Suprapubic skin (tissue), 4 donors: ENCODE results near the gene APC2. TPM values are rescaled to one million over a fixed set of nuclear protein-coding genes. Genes with fewer than 3 reads are reported as not detected.
"Not testable (repeated sequence)": the region's sequence is repeated elsewhere in the genome, so short reads cannot be mapped to it uniquely, and the experiment has no call there.

Experiments used
- DNase-seq, 2 donors: peaks; one replicate each; pipeline ENCODE4 v3.0.0-alpha.2; 2019; ENCODE audit warnings: low spot score in 2 of 2
- H3K27ac ChIP-seq: fragments of 200-600 bp; sonication (generic); one replicate; pipeline ENCODE4 v1.5.1; 2019
- H3K27me3 ChIP-seq: fragments of 200-600 bp; sonication (generic); one replicate; pipeline ENCODE4 v1.5.1; 2019
- H3K36me3 ChIP-seq: fragments of 200-600 bp; sonication (generic); one replicate; pipeline ENCODE4 v1.5.1; 2019
- H3K4me1 ChIP-seq: fragments of 200-600 bp; sonication (generic); one replicate; pipeline ENCODE4 v1.5.1; 2019
- H3K4me3 ChIP-seq: fragments of 200-600 bp; sonication (generic); one replicate; pipeline ENCODE4 v1.5.1; 2019; ENCODE audit warnings: mild to moderate bottlenecking
- H3K9me3 ChIP-seq: fragments of 200-600 bp; sonication (generic); one replicate; pipeline ENCODE4 v1.5.1; 2019
- EP300 ChIP-seq: sonication (generic); formaldehyde crosslinking; IDR thresholded peaks from one replicate; pipeline ENCODE4 v1.6.1; 2017; ENCODE audit warnings: antibody characterized with exemption
- POLR2A ChIP-seq, 2 donors: fragments of 450-650 bp; IDR thresholded peaks; one replicate each; pipeline ENCODE4 v1.6.1; 2017; ENCODE audit warnings: antibody characterized with exemption in 2 of 2, mild to moderate bottlenecking in 2 of 2, moderate library complexity in 2 of 2
- POLR2AphosphoS5 ChIP-seq, 3 donors: sonication (generic); formaldehyde crosslinking; IDR thresholded peaks; one replicate each; pipeline ENCODE4 v1.6.1; 2017; ENCODE audit warnings: antibody characterized with exemption in 3 of 3
- WGBS: methylation state at CpG from one replicate; pipeline ENCODE4 v1.1.5; 2018; 5-methylcytosine and 5-hydroxymethylcytosine counted together
- total RNA-seq, 4 donors: library from RNA; depleted of rRNA; stranded (reverse); fragments of >200 nt; gene quantifications; one replicate each; pipeline ENCODE4 v1.1.0, GENCODE V29; 2016
- TF ChIP-seq, protein P1 (sequence below), 2 donors: fragments of 200-600 bp in 1 of 2; fragments of 450-650 bp in 1 of 2; sonication (generic) in 1 of 2; IDR thresholded peaks; one replicate each; pipeline ENCODE4 v1.5.1; 2016 to 2019; ENCODE audit warnings: antibody characterized with exemption in 2 of 2, mild to moderate bottlenecking in 1 of 2, moderate library complexity in 1 of 2

APC2 gene
- total RNA-seq, 4 donors from 2014 or later, result 0.08 to 0.30 (median 0.26) TPM; not detected in 1

GRCh38 chr19:1495799-1496713 is 46.1 kb downstream of the APC2 start:
- TF ChIP-seq POLR2AphosphoS5 (IDR thresholded peaks at IDR 0.05) (no peak), EP300 (no peak), POLR2A (IDR thresholded peaks at IDR 0.05) (no peak)
- TF ChIP-seq, protein P1, sequence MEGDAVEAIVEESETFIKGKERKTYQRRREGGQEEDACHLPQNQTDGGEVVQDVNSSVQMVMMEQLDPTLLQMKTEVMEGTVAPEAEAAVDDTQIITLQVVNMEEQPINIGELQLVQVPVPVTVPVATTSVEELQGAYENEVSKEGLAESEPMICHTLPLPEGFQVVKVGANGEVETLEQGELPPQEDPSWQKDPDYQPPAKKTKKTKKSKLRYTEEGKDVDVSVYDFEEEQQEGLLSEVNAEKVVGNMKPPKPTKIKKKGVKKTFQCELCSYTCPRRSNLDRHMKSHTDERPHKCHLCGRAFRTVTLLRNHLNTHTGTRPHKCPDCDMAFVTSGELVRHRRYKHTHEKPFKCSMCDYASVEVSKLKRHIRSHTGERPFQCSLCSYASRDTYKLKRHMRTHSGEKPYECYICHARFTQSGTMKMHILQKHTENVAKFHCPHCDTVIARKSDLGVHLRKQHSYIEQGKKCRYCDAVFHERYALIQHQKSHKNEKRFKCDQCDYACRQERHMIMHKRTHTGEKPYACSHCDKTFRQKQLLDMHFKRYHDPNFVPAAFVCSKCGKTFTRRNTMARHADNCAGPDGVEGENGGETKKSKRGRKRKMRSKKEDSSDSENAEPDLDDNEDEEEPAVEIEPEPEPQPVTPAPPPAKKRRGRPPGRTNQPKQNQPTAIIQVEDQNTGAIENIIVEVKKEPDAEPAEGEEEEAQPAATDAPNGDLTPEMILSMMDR (IDR thresholded peaks at IDR 0.05), result no peak
- Histone ChIP-seq H3K36me3 (no peaks in the 10 kb centered on the region), H3K4me1 (peaks cover 24% of the 10 kb centered on the region), H3K27me3 (peaks cover 16% of the 10 kb centered on the region), H3K9me3 (no peaks in the 10 kb centered on the region), H3K27ac (no peak overlapping the region), H3K4me3 (peak overlapping the region; percentile 20)
- 61% methylated on average over 39 of the region's 40 CpGs for WGBS
- no peak for DNase-seq

DNA sequence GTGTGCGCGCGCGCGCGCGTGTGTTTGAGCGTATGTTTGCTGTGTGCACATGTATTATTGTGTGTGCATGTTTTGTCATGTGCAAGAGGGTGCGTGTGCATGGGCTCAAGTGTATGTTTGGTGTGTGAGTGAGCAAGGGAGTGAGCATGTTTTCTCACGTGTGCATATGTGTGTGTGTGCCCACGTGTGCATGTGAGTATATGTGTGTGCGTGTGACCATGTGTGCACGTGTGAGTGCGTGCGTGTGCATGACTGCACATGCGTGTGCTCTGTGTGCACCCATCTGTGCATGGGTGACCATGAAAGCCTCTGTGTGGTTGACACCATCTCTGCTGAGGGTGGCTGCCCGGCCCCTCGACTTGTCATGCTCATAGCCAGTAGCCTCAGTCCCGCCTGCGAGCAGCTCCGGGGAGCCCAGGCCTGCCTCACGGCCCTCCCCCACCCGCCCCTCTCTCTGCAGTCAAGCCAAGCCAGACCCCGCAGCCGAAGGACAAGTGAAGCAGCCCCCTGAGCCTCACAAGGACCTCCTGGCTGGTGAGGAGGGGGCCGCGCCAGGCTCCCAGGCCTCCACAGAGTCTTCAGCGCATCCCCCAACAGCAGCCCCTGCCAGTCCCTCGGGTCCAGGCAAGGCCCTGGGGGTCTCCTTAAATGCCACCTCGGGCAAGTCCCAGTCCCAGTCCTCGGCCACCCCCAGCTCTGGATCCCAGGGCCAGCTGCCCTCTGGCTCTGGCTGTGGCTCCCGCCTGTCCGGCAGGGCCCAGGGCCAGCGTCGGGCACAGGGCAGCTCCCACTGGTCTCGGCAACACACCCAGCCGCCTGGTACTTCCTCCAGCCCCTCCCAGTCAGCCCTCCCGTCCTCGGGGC is 47.0 kb downstream of the APC2 start:
- Histone ChIP-seq H3K4me3 (peak overlapping the region; percentile 20), H3K4me1 (peaks cover 20% of the 10 kb centered on the region), H3K36me3 (no peaks in the 10 kb centered on the region), H3K27me3 (peaks cover 16% of the 10 kb centered on the region), H3K9me3 (no peaks in the 10 kb centered on the region), H3K27ac (no peak overlapping the region)
- TF ChIP-seq, protein P1 (IDR thresholded peaks at IDR 0.05), result no peak
- no peak for TF ChIP-seq POLR2AphosphoS5 (IDR thresholded peaks at IDR 0.05)
- TF ChIP-seq POLR2A (IDR thresholded peaks at IDR 0.05), result no peak
- no peak for TF ChIP-seq EP300
- 70% methylated on average over 17 of the region's 39 CpGs for WGBS
- DNase-seq, result no peak

DNA sequence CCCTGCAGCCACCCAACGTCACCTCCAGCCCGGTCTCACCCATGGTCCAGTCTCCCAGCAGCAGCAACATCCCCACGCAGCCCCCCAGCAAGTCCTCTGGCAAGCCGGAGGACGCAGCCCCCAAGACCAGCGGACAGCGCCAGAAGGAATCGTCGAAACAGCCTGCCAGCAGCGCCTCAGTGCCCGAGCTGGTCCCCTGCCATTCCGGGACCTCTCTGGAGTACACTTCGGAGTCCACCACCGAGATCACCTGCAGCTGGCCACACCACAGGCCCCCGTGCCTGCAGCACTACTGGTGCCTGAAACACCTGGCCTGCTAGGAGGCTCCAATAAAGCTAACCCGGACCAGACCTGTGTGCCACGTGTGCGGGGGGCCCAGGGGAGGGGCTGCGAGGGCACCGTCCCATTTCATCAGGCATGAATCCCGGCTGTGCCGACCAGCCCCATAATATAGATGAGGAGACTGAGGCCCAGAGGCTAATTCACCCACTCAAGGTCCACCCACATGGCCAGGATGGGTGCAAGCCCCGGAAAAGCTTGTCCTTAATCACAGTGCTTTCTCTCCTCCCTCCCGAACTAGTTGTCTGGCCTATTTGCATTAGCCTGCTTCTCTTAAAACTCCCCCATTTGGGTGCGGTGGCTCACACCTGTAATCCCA is 47.8 kb downstream of the APC2 start:
- Histone ChIP-seq H3K9me3 (no peaks in the 10 kb centered on the region), H3K27ac (no peak overlapping the region), H3K4me1 (peaks cover 20% of the 10 kb centered on the region), H3K36me3 (no peaks in the 10 kb centered on the region), H3K4me3 (no peak overlapping the region), H3K27me3 (peaks cover 16% of the 10 kb centered on the region)
- TF ChIP-seq EP300 (no peak), POLR2A (IDR thresholded peaks at IDR 0.05) (no peak), POLR2AphosphoS5 (IDR thresholded peaks at IDR 0.05) (no peak)
- TF ChIP-seq, protein P1 (IDR thresholded peaks at IDR 0.05), result no peak
- no peak for DNase-seq
- WGBS, result 80% methylated on average over 13 of the region's 25 CpGs

- peaks cover 31% of the 10 kb centered on the region for H3K27me3 ChIP-seq
- not testable (repeated sequence) for H3K9me3 ChIP-seq, DNase-seq, H3K36me3 ChIP-seq, H3K4me3 ChIP-seq, H3K27ac ChIP-seq
- WGBS, result no CpG with 5 or more reads among the region's 34 CpGs
- H3K4me1 ChIP-seq, result peaks cover 34% of the 10 kb centered on the region
Measured at GRCh38 chr19:1499231-1499630, 49.3 kb downstream of the APC2 start.

GRCh38 chr19:1501200-1501595 is 51.3 kb downstream of the APC2 start:
- no peak overlapping the region for H3K4me3 ChIP-seq
- peaks cover 33% of the 10 kb centered on the region for H3K4me1 ChIP-seq
- peak in 1 of 2 donors; percentile 57 for DNase-seq
- no peaks in the 10 kb centered on the region for H3K36me3 ChIP-seq
- H3K9me3 ChIP-seq, result no peaks in the 10 kb centered on the region
- TF ChIP-seq EP300, result no peak
- TF ChIP-seq POLR2AphosphoS5 (IDR thresholded peaks at IDR 0.05), result no peak
- TF ChIP-seq POLR2A (IDR thresholded peaks at IDR 0.05), result no peak
- TF ChIP-seq, protein P1 (IDR thresholded peaks at IDR 0.05), result no peak
- H3K27me3 ChIP-seq, result peaks cover 31% of the 10 kb centered on the region
- no peak overlapping the region for H3K27ac ChIP-seq
- WGBS, result 47% methylated on average over 9 of the region's 9 CpGs
